Measurements from ENCODE around the gene CCDC12.

- TF ChIP-seq, protein P1, sequence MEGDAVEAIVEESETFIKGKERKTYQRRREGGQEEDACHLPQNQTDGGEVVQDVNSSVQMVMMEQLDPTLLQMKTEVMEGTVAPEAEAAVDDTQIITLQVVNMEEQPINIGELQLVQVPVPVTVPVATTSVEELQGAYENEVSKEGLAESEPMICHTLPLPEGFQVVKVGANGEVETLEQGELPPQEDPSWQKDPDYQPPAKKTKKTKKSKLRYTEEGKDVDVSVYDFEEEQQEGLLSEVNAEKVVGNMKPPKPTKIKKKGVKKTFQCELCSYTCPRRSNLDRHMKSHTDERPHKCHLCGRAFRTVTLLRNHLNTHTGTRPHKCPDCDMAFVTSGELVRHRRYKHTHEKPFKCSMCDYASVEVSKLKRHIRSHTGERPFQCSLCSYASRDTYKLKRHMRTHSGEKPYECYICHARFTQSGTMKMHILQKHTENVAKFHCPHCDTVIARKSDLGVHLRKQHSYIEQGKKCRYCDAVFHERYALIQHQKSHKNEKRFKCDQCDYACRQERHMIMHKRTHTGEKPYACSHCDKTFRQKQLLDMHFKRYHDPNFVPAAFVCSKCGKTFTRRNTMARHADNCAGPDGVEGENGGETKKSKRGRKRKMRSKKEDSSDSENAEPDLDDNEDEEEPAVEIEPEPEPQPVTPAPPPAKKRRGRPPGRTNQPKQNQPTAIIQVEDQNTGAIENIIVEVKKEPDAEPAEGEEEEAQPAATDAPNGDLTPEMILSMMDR (IDR thresholded peaks at IDR 0.05) = no peak
- no peak for TF ChIP-seq POLR2A (IDR thresholded peaks at IDR 0.05)
Observed at GRCh38 chr3:46895761-46896160, 80.8 kb downstream of the CCDC12 start.

All from thyroid gland (tissue), 4 donors.